H1 (cell line): Measurements from ENCODE around the gene GNAI1. TPM values are rescaled to one million over a fixed set of nuclear protein-coding genes. Genes with fewer than 3 reads are reported as not detected.

Experiments
- CTCF ChIA-PET: fragments of 300-600 bp; sonication (Branson Sonifier 250); formaldehyde crosslinking; loops from one replicate; lab custom pipeline; 2021; ENCODE audit not compliant: partially characterized antibody; lab: Charles Lee
- POLR2A ChIA-PET: fragments of 300-600 bp; sonication (Branson Sonifier 250); formaldehyde crosslinking; loops from one replicate; lab custom pipeline; 2021; ENCODE audit warnings: inconsistent platforms; ENCODE audit not compliant: partially characterized antibody; lab: Charles Lee
- DNase-seq, 2 experiments: peaks; one replicate each; pipeline versions ENCODE4 v3.0.0 to v3.0.0-alpha.2; 2010 to 2022; ENCODE audit warnings: low spot score in 2 of 2, low read depth in 1 of 2, mixed read lengths in 1 of 2
- FAIRE-seq: peaks from 2 replicates; lab custom pipeline; 2011; peaks lifted over from hg19 to GRCh38; lab: Jason Lieb, UNC
- H2AFZ ChIP-seq: 2 replicates; pipeline ENCODE4 v1.8.1; 2012; ENCODE audit warnings: low read length, inconsistent platforms
- H2AK5ac ChIP-seq: 2 replicates; pipeline ENCODE4 v1.6.1; 2013; ENCODE audit warnings: low read depth, low read length
- H2BK120ac ChIP-seq: replicated peaks from 2 replicates; pipeline ENCODE3; 2013; ENCODE audit warnings: low read depth, low read length, inconsistent platforms
- H2BK12ac ChIP-seq: 2 replicates; pipeline ENCODE4 v1.6.1; 2013; ENCODE audit warnings: low read depth, low read length
- H2BK15ac ChIP-seq: 2 replicates; pipeline ENCODE4 v1.6.1; 2013; ENCODE audit warnings: low read length
- H2BK20ac ChIP-seq: 2 replicates; pipeline ENCODE4 v1.6.1; 2013; ENCODE audit warnings: low read length
- H2BK5ac ChIP-seq: 2 replicates; pipeline ENCODE4 v1.6.1; 2013; ENCODE audit warnings: low read depth, low read length
- H3K14ac ChIP-seq: 2 replicates; pipeline ENCODE4 v1.6.1; 2013; ENCODE audit warnings: inconsistent platforms; ENCODE audit not compliant: insufficient read length
- H3K18ac ChIP-seq: 2 replicates; pipeline ENCODE4 v1.6.1; 2013; ENCODE audit warnings: low read length; ENCODE audit errors: extremely low read depth
- H3K23ac ChIP-seq: 2 replicates; pipeline ENCODE4 v1.6.1; 2013; ENCODE audit warnings: inconsistent platforms; ENCODE audit not compliant: insufficient read length
- H3K23me2 ChIP-seq: 2 replicates; pipeline ENCODE4 v1.6.1; 2013; ENCODE audit warnings: low read depth, low read length
- H3K27ac ChIP-seq: 2 replicates; pipeline ENCODE4 v1.6.1; 2011; ENCODE audit warnings: low read depth, low read length, inconsistent platforms
- H3K27me3 ChIP-seq, 4 experiments: replicated peaks in 1 of 4; 1 replicate in 1 of 4; 2 replicates in 3 of 4; pipeline versions ENCODE4 v1.6.1 to v1.8.1; 2011 to 2013; ENCODE audit warnings: low read length in 3 of 4, mild to moderate bottlenecking in 3 of 4, inconsistent platforms in 2 of 4, mixed read lengths in 2 of 4, moderate library complexity in 1 of 4; ENCODE audit not compliant: control insufficient read depth in 3 of 4, insufficient read depth in 3 of 4; ENCODE audit errors: extremely low read depth in 1 of 4
- H3K36me3 ChIP-seq, 4 experiments: 2 replicates each; pipeline versions ENCODE4 v1.6.1 to v1.8.1; 2011 to 2013; ENCODE audit warnings: mild to moderate bottlenecking in 4 of 4, low read length in 3 of 4, moderate library complexity in 2 of 4, control low read depth in 1 of 4, inconsistent platforms in 1 of 4; ENCODE audit not compliant: insufficient read depth in 4 of 4, control insufficient read depth in 2 of 4
- H3K4ac ChIP-seq: replicated peaks from 2 replicates; pipeline ENCODE3; 2013; ENCODE audit warnings: low read length, low read depth, mixed read lengths, inconsistent platforms; ENCODE audit not compliant: insufficient read length
- H3K4me1 ChIP-seq, 4 experiments: replicated peaks in 1 of 4; 1 replicate in 1 of 4; 2 replicates in 3 of 4; pipeline versions ENCODE4 v1.6.1 to v1.8.1; 2011 to 2013; ENCODE audit warnings: low read length in 3 of 4, inconsistent platforms in 2 of 4, mixed read lengths in 1 of 4; ENCODE audit not compliant: insufficient read depth in 4 of 4, control insufficient read depth in 3 of 4
- H3K4me2 ChIP-seq, 2 experiments: 2 replicates each; pipeline versions ENCODE4 v1.6.1 to v1.8.1; 2011 to 2013; ENCODE audit warnings: low read depth in 2 of 2, low read length in 2 of 2, control low read depth in 1 of 2, inconsistent platforms in 1 of 2, mild to moderate bottlenecking in 1 of 2; ENCODE audit not compliant: insufficient read depth in 1 of 2
- H3K4me3 ChIP-seq, 4 experiments: fragments of 200-600, 300-600 bp in 1 of 4; sonication (generic), shearing (Covaris generic), sonication (Bioruptor Twin) in 1 of 4; 2 replicates each; pipeline versions ENCODE4 v1.5.1 to v1.8.1; 2011 to 2016; ENCODE audit warnings: low read length in 4 of 4, low read depth in 3 of 4, control low read depth in 2 of 4, inconsistent platforms in 2 of 4, mild to moderate bottlenecking in 2 of 4, mixed read lengths in 1 of 4, moderate library complexity in 1 of 4; ENCODE audit not compliant: insufficient read depth in 2 of 4; ENCODE audit errors: extremely low read depth in 1 of 4
- H3K56ac ChIP-seq: replicated peaks from 2 replicates; pipeline ENCODE3; 2013; ENCODE audit warnings: low read depth, mild to moderate bottlenecking, mixed read lengths, low read length, inconsistent platforms; ENCODE audit not compliant: insufficient read length
- H3K79me1 ChIP-seq: 2 replicates; pipeline ENCODE4 v1.6.1; 2013; ENCODE audit warnings: low read depth, low read length, control low read depth
- H3K79me2 ChIP-seq, 2 experiments: 2 replicates each; pipeline versions ENCODE4 v1.6.1 to v1.8.1; 2012 to 2013; ENCODE audit warnings: low read length in 2 of 2, mild to moderate bottlenecking in 2 of 2, inconsistent platforms in 1 of 2; ENCODE audit not compliant: insufficient read depth in 2 of 2, control insufficient read depth in 1 of 2
- H3K9ac ChIP-seq, 4 experiments: replicated peaks in 1 of 4; 1 replicate in 1 of 4; 2 replicates in 3 of 4; pipeline versions ENCODE4 v1.6.1 to v1.8.1; 2011 to 2013; ENCODE audit warnings: low read depth in 3 of 4, low read length in 3 of 4, control low read depth in 2 of 4, mild to moderate bottlenecking in 2 of 4, moderate library complexity in 2 of 4, inconsistent platforms in 1 of 4; ENCODE audit errors: extremely low read depth in 1 of 4
- H3K9me3 ChIP-seq, 2 experiments: 2 replicates each; pipeline versions ENCODE4 v1.6.1 to v1.8.1; 2012 to 2013; ENCODE audit warnings: mild to moderate bottlenecking in 2 of 2, moderate library complexity in 2 of 2, control low read depth in 1 of 2, inconsistent platforms in 1 of 2, low read depth in 1 of 2, low read length in 1 of 2, mixed read lengths in 1 of 2; ENCODE audit not compliant: insufficient read depth in 2 of 2
- H4K20me1 ChIP-seq, 2 experiments: replicated peaks in 1 of 2; 2 replicates each; pipeline versions ENCODE3 to v1.8.1; 2011 to 2013; ENCODE audit warnings: inconsistent platforms in 2 of 2, low read length in 2 of 2, mild to moderate bottlenecking in 1 of 2; ENCODE audit not compliant: insufficient read depth in 2 of 2, control insufficient read depth in 1 of 2
- H4K5ac ChIP-seq: 2 replicates; pipeline ENCODE4 v1.6.1; 2013; ENCODE audit warnings: low read length, low read depth, mixed read lengths, inconsistent platforms; ENCODE audit not compliant: insufficient read length
- H4K8ac ChIP-seq: 2 replicates; pipeline ENCODE4 v1.8.0; 2013; ENCODE audit warnings: mild to moderate bottlenecking, moderate library complexity, low read length, inconsistent platforms; ENCODE audit not compliant: insufficient read depth; ENCODE audit errors: extremely low read depth
- H4K91ac ChIP-seq: replicated peaks from 2 replicates; pipeline ENCODE3; 2013; ENCODE audit warnings: low read length, mixed read lengths, inconsistent platforms; ENCODE audit not compliant: insufficient read length
- BRCA1 ChIP-seq: IDR thresholded peaks from 2 replicates; pipeline ENCODE4 v1.6.1; 2012; ENCODE audit warnings: low read depth, low read length, improper control_type of control experiment
- EP300 ChIP-seq, 2 experiments: IDR thresholded peaks; 1 replicate in 1 of 2; 2 replicates in 1 of 2; pipeline ENCODE4 v1.6.1; 2011 to 2012; ENCODE audit warnings: low read depth in 2 of 2, low read length in 2 of 2, mild to moderate bottlenecking in 2 of 2, borderline replicate concordance in 1 of 2, inconsistent platforms in 1 of 2, moderate library complexity in 1 of 2
- KDM4A ChIP-seq: IDR thresholded peaks from one replicate; pipeline ENCODE4 v1.7.1; 2012; ENCODE audit warnings: low read depth, mild to moderate bottlenecking, moderate library complexity, low read length, inconsistent platforms; ENCODE audit not compliant: severe bottlenecking
- RFX5 ChIP-seq: IDR thresholded peaks from 2 replicates; pipeline ENCODE4 v1.6.1; 2011; ENCODE audit warnings: low read depth, low read length, improper control_type of control experiment, borderline replicate concordance
- SP4 ChIP-seq: IDR thresholded peaks from 2 replicates; pipeline ENCODE4 v1.6.1; 2012; ENCODE audit warnings: low read length, inconsistent platforms
- WGBS, 2 experiments: shearing (Covaris generic) in 1 of 2; methylation state at CpG; one replicate each; pipeline versions ENCODE4 v1.1.6 to v1.1.7; 2013 to 2015; ENCODE audit warnings: low lambda C conversion rate in 2 of 2, mixed read lengths in 2 of 2, inconsistent platforms in 1 of 2, low coverage in 1 of 2, missing lambda C conversion rate in 1 of 2; ENCODE audit not compliant: insufficient replicate concordance in 2 of 2, insufficient coverage in 1 of 2, insufficient read length in 1 of 2; ENCODE audit errors: extremely low coverage in 1 of 2, missing lambda C conversion rate in 1 of 2; 5-methylcytosine and 5-hydroxymethylcytosine counted together
- polyA plus RNA-seq, 7 experiments: library from polyadenylated mRNA; depleted of rRNA in 3 of 7; stranded (reverse) in 5 of 7; unstranded in 2 of 7; fragments of >200 nt in 5 of 7; fragments of 200-250 nt in 2 of 7; gene quantifications; 1 replicate in 5 of 7; 2 replicates in 1 of 7; 4 replicates in 1 of 7; pipeline versions ENCODE4 v1.2.1 to v1.2.3, GENCODE V29; 2011 to 2013; ENCODE audit warnings: missing spikeins in 2 of 7, mixed read lengths in 2 of 7
- total RNA-seq: library from RNA; stranded (reverse); fragmentation: NEBNext Ultra II Directional; extraction: Animal tissue kit (Norgen Biotek cat#: 25700); gene quantifications from 2 replicates; pipeline ENCODE4 v1.2.1, GENCODE V29; 2021

Gene GNAI1
- total and polyA plus RNA-seq, 2 of the 8 experiments (the other 6 are each of a cell fraction or from before 2014, with no cell fraction given), result 8.0 to 29.5 TPM

GRCh38 chr7:80218723-80219122 is 84.1 kb downstream of the GNAI1 start:
- no peak for DNase-seq
- Histone ChIP-seq H3K27ac (no peak overlapping the region), H3K23ac (no peak overlapping the region), H2BK15ac (no peak overlapping the region), H3K4me1 (no peaks in the 10 kb centered on the region), H3K14ac (no peak overlapping the region), H3K4me2 (no peak overlapping the region), H2AK5ac (no peak overlapping the region), H3K9me3 (no peaks in the 10 kb centered on the region), H3K9ac (no peak overlapping the region), H3K79me1 (no peaks in the 10 kb centered on the region)
- POLR2A ChIA-PET, result interaction anchor here (0.9 kb wide), 1 partner anchor 10 kb away, joined by 5 read pairs; no protein-coding TSS in a partner anchor
- TF ChIP-seq BRCA1 (no peak), EP300 (IDR thresholded peaks at IDR 0.05; ENCODE audit: borderline replicate concordance in 1 of 2, low read depth in 2 of 2, low read length in 2 of 2) (no peak), SP4 (no peak), RFX5 (no peak), KDM4A (no peak)
- TF ChIP-seq, all 59 proteins: peak for 0
- H3K18ac ChIP-seq, result no peak overlapping the region
- H3K4me3 ChIP-seq, result no peak overlapping the region
- no peak overlapping the region for H2AFZ ChIP-seq
- CTCF ChIA-PET, result interaction anchor here (0.6 to 0.8 kb wide), 3 partner anchors 10 to 1219 kb away, joined by 3 read pairs; no protein-coding TSS in a partner anchor
- H2BK5ac ChIP-seq, result no peak overlapping the region
- WGBS, 2 experiments, result 92% methylated on average over 3 of the region's 3 CpGs; no CpG with 5 or more reads in 1 of the 2 experiments
- no peaks in the 10 kb centered on the region for H3K27me3 ChIP-seq
- H2BK20ac ChIP-seq, result no peak overlapping the region
- no peak overlapping the region for H4K91ac ChIP-seq
- no peaks in the 10 kb centered on the region for H4K20me1 ChIP-seq
- H2BK120ac ChIP-seq, result no peak overlapping the region
- H2BK12ac ChIP-seq, result no peak overlapping the region
- H3K36me3 ChIP-seq, result peaks cover 0 to 14% (median 2%) of the 10 kb centered on the region in 4 experiments; a peak in 4 of 8 replicates
- FAIRE-seq, result no peak
- H3K23me2 ChIP-seq, result no peaks in the 10 kb centered on the region
- H3K4ac ChIP-seq, result no peak overlapping the region
- H4K8ac ChIP-seq, result no peak overlapping the region
- no peaks in the 10 kb centered on the region for H3K79me2 ChIP-seq
- H3K56ac ChIP-seq, result no peak overlapping the region
- no peak overlapping the region for H4K5ac ChIP-seq
